CD14-positive monocyte (primary cell): ENCODE data around the gene LZTR1. TPM values are rescaled to one million over a fixed set of nuclear protein-coding genes. Genes with fewer than 3 reads are reported as not detected.

ENCODE experiments used
- DNase-seq, 3 donors: peaks; one replicate each; pipeline ENCODE4 v3.0.0-alpha.2; 2011 to 2022
- H2AFZ ChIP-seq: 2 replicates; pipeline ENCODE4 v1.6.0; 2012; ENCODE audit warnings: mild to moderate bottlenecking, low read depth, low read length, inconsistent platforms; ENCODE audit not compliant: insufficient read depth, poor library complexity, severe bottlenecking
- H3K27ac ChIP-seq, 2 donors: 1 replicate in 1 of 2; 2 replicates in 1 of 2; pipeline ENCODE4 v1.5.1; 2012 to 2013; ENCODE audit warnings: low read length in 2 of 2, control low read depth in 1 of 2, inconsistent platforms in 1 of 2, low read depth in 1 of 2, mild to moderate bottlenecking in 1 of 2
- H3K27me3 ChIP-seq, 2 donors: one replicate each; pipeline versions ENCODE4 v1.6.0 to v1.6.1; 2011 to 2013; ENCODE audit warnings: low read length in 2 of 2; ENCODE audit not compliant: control insufficient read depth in 2 of 2, insufficient read depth in 2 of 2
- H3K36me3 ChIP-seq, 2 donors: replicated peaks in 1 of 2; 1 replicate in 1 of 2; 2 replicates in 1 of 2; pipeline versions ENCODE4 v1.5.1 to v1.6.1; 2012 to 2013; ENCODE audit warnings: low read length in 2 of 2, control low read depth in 1 of 2, inconsistent platforms in 1 of 2, mild to moderate bottlenecking in 1 of 2; ENCODE audit not compliant: insufficient read depth in 2 of 2, control insufficient read depth in 1 of 2
- H3K4me1 ChIP-seq, 2 donors: 1 replicate in 1 of 2; 2 replicates in 1 of 2; pipeline versions ENCODE4 v1.5.1 to v1.6.1; 2012 to 2013; ENCODE audit warnings: low read length in 2 of 2, control low read depth in 1 of 2, inconsistent platforms in 1 of 2, mild to moderate bottlenecking in 1 of 2, moderate library complexity in 1 of 2; ENCODE audit not compliant: insufficient read depth in 2 of 2, control insufficient read depth in 1 of 2
- H3K4me2 ChIP-seq: replicated peaks from 2 replicates; pipeline ENCODE3; 2012; ENCODE audit warnings: low read length, moderate library complexity, mild to moderate bottlenecking; ENCODE audit not compliant: poor library complexity, severe bottlenecking; ENCODE audit errors: extremely low read depth
- H3K4me3 ChIP-seq, 3 experiments: fragments of 200-600 bp in 1 of 3; sonication (generic) in 1 of 3; replicated peaks in 1 of 3; 1 replicate in 2 of 3; 2 replicates in 1 of 3; pipeline ENCODE4 v1.5.1; 2011 to 2013; ENCODE audit warnings: low read length in 3 of 3, mild to moderate bottlenecking in 3 of 3, control low read depth in 2 of 3, low read depth in 2 of 3, inconsistent platforms in 1 of 3, moderate library complexity in 1 of 3
- H3K79me2 ChIP-seq: 2 replicates; pipeline ENCODE4 v1.6.0; 2012; ENCODE audit warnings: mild to moderate bottlenecking, control low read depth, inconsistent platforms, low read length, moderate library complexity; ENCODE audit not compliant: insufficient read depth
- H3K9ac ChIP-seq: 2 replicates; pipeline ENCODE4 v1.6.0; 2017; ENCODE audit warnings: low read length, mild to moderate bottlenecking; ENCODE audit not compliant: insufficient read depth, poor library complexity, severe bottlenecking
- H3K9me3 ChIP-seq, 2 donors: replicated peaks in 1 of 2; 1 replicate in 1 of 2; 2 replicates in 1 of 2; pipeline versions ENCODE4 v1.5.1 to v1.6.1; 2012 to 2013; ENCODE audit warnings: low read length in 2 of 2, control low read depth in 1 of 2; ENCODE audit not compliant: control insufficient read depth in 1 of 2, insufficient read depth in 1 of 2
- H4K20me1 ChIP-seq: 2 replicates; pipeline ENCODE4 v1.6.0; 2012; ENCODE audit warnings: mild to moderate bottlenecking, low read length, control low read depth, moderate library complexity; ENCODE audit not compliant: insufficient read depth
- H3K27ac Mint-ChIP-seq, 7 donors: one replicate each; pipeline ENCODE4 v1.8.0; 2020; ENCODE audit warnings: mild to moderate bottlenecking in 7 of 7, mixed read lengths in 7 of 7, moderate library complexity in 6 of 7, inconsistent platforms in 2 of 7
- H3K27me3 Mint-ChIP-seq, 3 donors: one replicate each; pipeline ENCODE4 v1.8.0; 2021 to 2022; ENCODE audit warnings: low read depth in 3 of 3, mild to moderate bottlenecking in 3 of 3, mixed read lengths in 3 of 3, moderate library complexity in 3 of 3, inconsistent platforms in 1 of 3
- H3K36me3 Mint-ChIP-seq, 2 donors: one replicate each; pipeline ENCODE4 v1.8.0; 2020; ENCODE audit warnings: mixed read lengths in 2 of 2, inconsistent platforms in 1 of 2, mild to moderate bottlenecking in 1 of 2
- H3K4me1 Mint-ChIP-seq: one replicate; pipeline ENCODE4 v1.8.0; 2020; ENCODE audit warnings: mild to moderate bottlenecking, mixed read lengths
- H3K4me3 Mint-ChIP-seq, 2 donors: one replicate each; pipeline ENCODE4 v1.8.0; 2020; ENCODE audit warnings: mild to moderate bottlenecking in 2 of 2, mixed read lengths in 2 of 2, moderate library complexity in 1 of 2
- H3K9me3 Mint-ChIP-seq, 7 donors: one replicate each; pipeline ENCODE4 v1.8.0; 2020 to 2022; ENCODE audit warnings: mixed read lengths in 7 of 7, mild to moderate bottlenecking in 6 of 7, moderate library complexity in 6 of 7, inconsistent platforms in 2 of 7
- CTCF ChIP-seq: fragments of 200-600 bp; IDR thresholded peaks from one replicate; pipeline ENCODE4 v1.8.0; 2022; ENCODE audit warnings: antibody characterized with exemption, mild to moderate bottlenecking
- WGBS: methylation state at CpG from one replicate; pipeline ENCODE4 v1.1.5; 2013; ENCODE audit warnings: missing lambda C conversion rate; ENCODE audit not compliant: insufficient coverage; 5-methylcytosine and 5-hydroxymethylcytosine counted together
- intact Hi-C, 2 donors: fragments of 100-400 bp; cut with micrococcal nuclease; formaldehyde crosslinking; loops; one replicate each; pipeline versions ENCODE4 v1.15.0 to v1.15.1; 2023
- polyA plus RNA-seq, 3 donors: library from polyadenylated mRNA; depleted of rRNA in 1 of 3; unstranded in 2 of 3; stranded (reverse) in 1 of 3; fragments of 300-500 nt in 2 of 3; fragments of >200 nt in 1 of 3; fragmentation: Illumina TruSeq in 2 of 3; gene quantifications; 1 replicate in 2 of 3; 2 replicates in 1 of 3; pipeline ENCODE4 v1.2.3, GENCODE V29; 2012 to 2021

The LZTR1 gene
- polyA plus RNA-seq, 3 donors, result 7.1 to 63.3 (median 11.5) TPM

DNA sequence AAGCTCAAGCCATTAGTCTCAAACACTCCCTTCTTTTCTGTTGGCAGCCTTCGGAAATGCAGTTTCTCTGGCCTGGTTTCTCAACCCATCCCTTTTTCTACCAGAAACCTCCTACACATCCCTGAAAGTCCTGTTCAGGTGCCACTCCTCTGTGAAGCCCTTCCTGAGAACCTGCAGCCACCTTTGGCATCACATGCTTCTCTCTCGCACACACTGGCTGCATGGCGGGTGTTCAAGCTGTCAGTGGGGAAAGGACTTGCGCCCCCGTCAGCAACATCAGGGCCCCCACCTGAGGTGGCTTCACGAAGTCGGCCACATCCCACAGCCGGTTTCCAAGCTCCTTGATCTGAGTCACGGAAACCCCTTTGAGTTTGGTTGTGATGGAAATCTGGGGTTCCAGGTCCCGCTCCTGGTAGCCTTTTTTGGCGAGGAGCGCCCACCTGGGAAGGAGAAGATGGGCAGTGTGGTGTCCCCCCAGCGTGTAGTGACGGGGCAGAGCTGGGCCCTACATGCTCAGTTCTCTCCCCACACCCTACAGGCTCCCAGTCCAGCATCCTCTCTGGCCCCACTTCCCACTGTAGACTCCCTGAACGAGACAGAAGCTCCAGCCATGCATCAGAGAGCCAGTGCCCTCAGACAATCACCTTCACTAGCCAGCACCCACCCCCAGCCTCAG lies 61.9 kb downstream of the LZTR1 start:
- Mint-ChIP-seq H3K27me3 (peaks cover 14 to 19% (median 17%) of the 10 kb centered on the region in 3 donors), H3K4me1 (peaks cover 24% of the 10 kb centered on the region), H3K9me3 (peaks cover 0 to 3% (median 0%) of the 10 kb centered on the region in 7 donors), H3K36me3 (no peaks in the 10 kb centered on the region), H3K4me3 (no peak overlapping the region), H3K27ac (no peak overlapping the region)
- Histone ChIP-seq H3K27me3 (peaks cover 0 to 5% of the 10 kb centered on the region in 2 donors), H4K20me1 (no peaks in the 10 kb centered on the region), H3K27ac (no peak overlapping the region), H3K79me2 (no peaks in the 10 kb centered on the region), H3K36me3 (no peaks in the 10 kb centered on the region), H3K4me1 (peaks cover 14 to 21% of the 10 kb centered on the region in 2 donors), H2AFZ (no peak overlapping the region), H3K9ac (no peak overlapping the region), H3K4me2 (no peak overlapping the region), H3K9me3 (no peaks in the 10 kb centered on the region), H3K4me3 (no peak overlapping the region)
- intact Hi-C loops, result loop anchor here in 1 of 2 donors (10.0 kb wide), 1 partner anchor 59 kb away; the partner anchor contains the start of gene LZTR1
- 77% methylated on average over 2 of the region's 15 CpGs for WGBS
- TF ChIP-seq CTCF, result no peak
- no peak for DNase-seq

GRCh38 chr22:21044931-21045584 lies 63.0 kb downstream of the LZTR1 start:
- H3K79me2 ChIP-seq, result no peaks in the 10 kb centered on the region
- Mint-ChIP-seq H3K4me1 (peaks cover 24% of the 10 kb centered on the region), H3K27ac (peak overlapping the region; percentile 32 to 94 (median 68)), H3K9me3 (peaks cover 0 to 3% (median 0%) of the 10 kb centered on the region in 7 donors), H3K4me3 (peak overlapping the region; percentile 70 to 97), H3K36me3 (no peaks in the 10 kb centered on the region), H3K27me3 (peaks cover 14 to 19% (median 17%) of the 10 kb centered on the region in 3 donors)
- H3K36me3 ChIP-seq, result no peaks in the 10 kb centered on the region
- 5% methylated on average over 15 of the region's 15 CpGs for WGBS
- DNase-seq, result peak in 2 of 3 donors; percentile 9 to 17
- H2AFZ ChIP-seq, result peak overlapping the region; percentile 65
- H3K27me3 ChIP-seq, result peaks cover 0 to 5% of the 10 kb centered on the region in 2 donors
- H3K4me3 ChIP-seq, result peak overlapping the region in 2 of 3 experiments; percentile 13 to 68
- H3K27ac ChIP-seq, result no peak overlapping the region
- peak overlapping the region; percentile 38 for H3K9ac ChIP-seq
- H3K9me3 ChIP-seq, result no peaks in the 10 kb centered on the region
- no peaks in the 10 kb centered on the region for H4K20me1 ChIP-seq
- peak overlapping the region; percentile 64 for H3K4me2 ChIP-seq
- H3K4me1 ChIP-seq, result peaks cover 14 to 21% of the 10 kb centered on the region in 2 donors
- intact Hi-C loops, result loop anchor here in 1 of 2 donors (10.0 kb wide), 1 partner anchor 60 kb away; the partner anchor contains the start of gene LZTR1
- TF ChIP-seq CTCF, result no peak
